HAP-1 (cell line): ENCODE results near the gene SYCP3.
"Not testable (repeated sequence)": the region's sequence is repeated elsewhere in the genome, so short reads cannot be mapped to it uniquely, and the experiment has no call there.

Experiments used
- DNase-seq, 2 experiments: peaks; one replicate each; pipeline ENCODE4 v3.0.0-alpha.2; 2016 to 2020; ENCODE audit warnings: low spot score in 2 of 2
- H3K27me3 ChIP-seq: fragments of 250-450 bp; sonication (Bioruptor Pico); 2 replicates; pipeline ENCODE4 v1.5.1; 2020; ENCODE audit warnings: low read depth, mild to moderate bottlenecking, moderate library complexity
- H3K36me3 ChIP-seq: fragments of 250-450 bp; sonication (Bioruptor Pico); replicated peaks from 2 replicates; pipeline ENCODE4 v1.5.1; 2020; ENCODE audit warnings: mild to moderate bottlenecking
- H3K4me1 ChIP-seq: fragments of 250-450 bp; sonication (Bioruptor Pico); 2 replicates; pipeline ENCODE4 v1.5.1; 2020; ENCODE audit warnings: mild to moderate bottlenecking
- H3K4me3 ChIP-seq: fragments of 250-450 bp; sonication (Bioruptor Pico); 2 replicates; pipeline ENCODE4 v1.5.1; 2020; ENCODE audit warnings: mild to moderate bottlenecking, moderate library complexity
- H3K9me3 ChIP-seq: fragments of 250-450 bp; sonication (Bioruptor Pico); 2 replicates; pipeline ENCODE4 v1.5.1; 2020; ENCODE audit warnings: mild to moderate bottlenecking, moderate library complexity
- in situ Hi-C: fragments of 300-500 bp; cut with MboI; formaldehyde crosslinking; loops from 3 replicates; pipeline ENCODE4 v1.14.3; 2020; ENCODE audit warnings: low sequenced_read_pairs, inconsistent platforms, mixed read lengths

Gene SYCP3

GRCh38 chr12:101697197-101697929, 41.9 kb downstream of the SYCP3 start, which contains the start of gene CHPT1:
CHPT1 (plus strand) TSS chr12:101697640; CDS start chr12:101697862, 222 bp downstream.
- peak within 1 kb of the TSS; percentile 73 for H3K4me3 ChIP-seq
- peak; percentile 76 to 94 for DNase-seq
- H3K36me3 ChIP-seq: no peaks in the 10 kb centered on the region
- H3K9me3 ChIP-seq: peaks cover 4% of the 10 kb centered on the region; the same call in 1 of the 2 replicates
- H3K4me1 ChIP-seq: peaks cover 32% of the 10 kb centered on the region
- in situ Hi-C loops: loop anchor here (5.0 kb wide), 1 partner anchor 35 kb away; no protein-coding TSS in a partner anchor
- H3K27me3 ChIP-seq: no peaks in the 10 kb centered on the region

GRCh38 chr12:101696251-101697196, 42.7 kb downstream of the SYCP3 start:
- no peaks in the 10 kb centered on the region for H3K36me3 ChIP-seq
- DNase-seq: peak in 1 of 2 experiments; percentile 24
- peak overlapping the region; percentile 73 for H3K4me3 ChIP-seq
- H3K27me3 ChIP-seq: no peaks in the 10 kb centered on the region
- in situ Hi-C loops: loop anchor here (5.0 kb wide), 1 partner anchor 34 kb away; no protein-coding TSS in a partner anchor
- peaks cover 23% of the 10 kb centered on the region for H3K4me1 ChIP-seq
- H3K9me3 ChIP-seq: peaks cover 4% of the 10 kb centered on the region; the same call in 1 of the 2 replicates

DNA sequence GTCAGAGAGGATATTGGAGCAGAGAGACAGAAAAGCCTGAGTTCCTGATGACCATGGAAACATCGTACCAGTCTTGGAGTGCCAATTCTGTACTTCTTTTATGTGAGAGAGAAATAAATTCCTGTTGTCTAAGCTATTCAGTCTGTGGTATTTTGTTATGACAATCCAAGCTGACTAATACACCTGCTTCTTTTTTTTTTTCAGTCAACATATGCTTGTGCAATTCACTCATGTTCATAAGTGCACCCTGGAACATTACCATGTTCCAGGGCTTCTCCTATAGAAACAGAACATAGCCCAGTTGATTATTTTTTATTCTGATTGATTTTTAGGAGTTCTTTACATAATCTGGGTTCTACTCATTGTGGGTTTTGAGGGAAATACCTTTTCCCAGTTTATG, 43.6 kb downstream of the SYCP3 start:
- Histone ChIP-seq H3K9me3 (peaks cover 4% of the 10 kb centered on the region; the same call in 1 of the 2 replicates), H3K36me3 (no peaks in the 10 kb centered on the region), H3K4me3 (no peak overlapping the region), H3K27me3 (no peaks in the 10 kb centered on the region), H3K4me1 (peaks cover 17% of the 10 kb centered on the region)
- no peak for DNase-seq
- in situ Hi-C loops: loop anchor here (5.0 kb wide), 1 partner anchor 33 kb away; no protein-coding TSS in a partner anchor

GRCh38 chr12:101694986-101695385, 44.3 kb downstream of the SYCP3 start:
- Histone ChIP-seq H3K4me1 (peaks cover 17% of the 10 kb centered on the region), H3K4me3 (no peak overlapping the region), H3K27me3 (no peaks in the 10 kb centered on the region), H3K36me3 (no peaks in the 10 kb centered on the region), H3K9me3 (peaks cover 4% of the 10 kb centered on the region; the same call in 1 of the 2 replicates)
- in situ Hi-C loops: loop anchor here (5.0 kb wide), 1 partner anchor 33 kb away; no protein-coding TSS in a partner anchor
- DNase-seq: no peak

DNA sequence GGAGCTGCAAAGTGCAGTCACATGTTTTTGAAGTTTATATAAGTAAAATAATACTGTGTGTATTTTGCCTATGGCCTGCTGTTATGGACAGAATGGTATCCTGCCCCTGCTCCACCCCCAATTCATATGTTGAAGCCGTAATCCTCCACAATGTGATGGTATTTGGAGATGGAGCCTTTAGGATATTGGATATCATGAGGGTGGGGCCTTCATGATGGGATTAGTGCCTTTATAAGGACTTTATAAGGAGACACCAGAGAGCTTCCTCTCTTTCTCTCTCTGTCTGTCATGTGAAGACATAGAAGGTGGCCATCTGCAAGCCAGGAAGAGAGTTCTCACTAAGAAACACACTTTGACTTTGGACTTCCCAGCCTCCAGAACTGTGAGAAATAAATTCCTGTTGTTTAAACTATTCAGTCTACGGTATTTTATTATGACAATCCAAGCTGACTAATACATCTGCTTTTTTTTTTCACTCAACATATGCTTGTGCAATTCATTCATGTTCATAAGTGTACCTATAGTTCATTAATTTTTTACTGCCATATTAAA, 44.9 kb downstream of the SYCP3 start:
- H3K27me3 ChIP-seq: no peaks in the 10 kb centered on the region
- in situ Hi-C loops: no loop called here

GRCh38 chr12:101691503-101692096, 47.7 kb downstream of the SYCP3 start:
- in situ Hi-C loops: no loop called here
- Histone ChIP-seq H3K9me3 (peaks cover 4% of the 10 kb centered on the region; the same call in 1 of the 2 replicates), H3K4me1 (peaks cover 11% of the 10 kb centered on the region), H3K36me3 (no peaks in the 10 kb centered on the region), H3K27me3 (no peaks in the 10 kb centered on the region), H3K4me3 (no peak overlapping the region)
- no peak for DNase-seq

More for the DNA sequence above, 44.9 kb downstream of the SYCP3 start:
- H3K4me3 ChIP-seq: no peak overlapping the region
- H3K4me1 ChIP-seq: peaks cover 17% of the 10 kb centered on the region
- DNase-seq: peak; percentile 40 to 49
- peaks cover 4% of the 10 kb centered on the region; the same call in 1 of the 2 replicates for H3K9me3 ChIP-seq
- no peaks in the 10 kb centered on the region for H3K36me3 ChIP-seq

GRCh38 chr12:101690544-101691098, 48.6 kb downstream of the SYCP3 start:
- Histone ChIP-seq H3K4me3 (no peak overlapping the region), H3K36me3 (no peaks in the 10 kb centered on the region), H3K9me3 (peaks cover 4% of the 10 kb centered on the region; the same call in 1 of the 2 replicates), H3K4me1 (peaks cover 9% of the 10 kb centered on the region), H3K27me3 (no peaks in the 10 kb centered on the region)
- in situ Hi-C loops: no loop called here
- DNase-seq: no peak

GRCh38 chr12:101686176-101686575, 53.1 kb downstream of the SYCP3 start:
- Histone ChIP-seq H3K9me3 (no peaks in the 10 kb centered on the region), H3K27me3 (no peaks in the 10 kb centered on the region), H3K36me3 (no peaks in the 10 kb centered on the region), H3K4me3 (no peak overlapping the region), H3K4me1 (peaks cover 26% of the 10 kb centered on the region)
- no peak for DNase-seq
- in situ Hi-C loops: no loop called here

DNA sequence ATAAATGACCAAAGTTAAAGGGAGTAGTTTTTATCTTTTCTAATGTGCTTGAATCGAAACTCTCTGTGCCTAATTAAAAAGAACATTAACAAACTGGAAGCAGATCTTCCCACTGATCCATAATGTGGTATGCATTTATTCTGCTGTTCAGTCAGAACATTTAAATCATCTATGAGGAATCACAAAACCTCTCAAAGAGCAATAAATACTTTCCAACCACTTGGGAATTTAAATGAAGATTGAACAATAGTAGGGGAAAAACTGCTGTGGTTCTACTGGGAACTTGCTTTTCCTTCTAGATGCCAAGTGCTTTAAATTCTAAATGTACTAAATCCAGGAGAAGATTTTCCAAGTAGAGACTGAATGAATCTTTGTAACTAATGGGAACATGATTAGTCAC, 54.2 kb downstream of the SYCP3 start:
- Histone ChIP-seq H3K4me3 (no peak overlapping the region), H3K27me3 (no peaks in the 10 kb centered on the region), H3K4me1 (peaks cover 26% of the 10 kb centered on the region), H3K9me3 (no peaks in the 10 kb centered on the region), H3K36me3 (no peaks in the 10 kb centered on the region)
- in situ Hi-C loops: no loop called here
- DNase-seq: peak in 1 of 2 experiments; percentile 62

DNA sequence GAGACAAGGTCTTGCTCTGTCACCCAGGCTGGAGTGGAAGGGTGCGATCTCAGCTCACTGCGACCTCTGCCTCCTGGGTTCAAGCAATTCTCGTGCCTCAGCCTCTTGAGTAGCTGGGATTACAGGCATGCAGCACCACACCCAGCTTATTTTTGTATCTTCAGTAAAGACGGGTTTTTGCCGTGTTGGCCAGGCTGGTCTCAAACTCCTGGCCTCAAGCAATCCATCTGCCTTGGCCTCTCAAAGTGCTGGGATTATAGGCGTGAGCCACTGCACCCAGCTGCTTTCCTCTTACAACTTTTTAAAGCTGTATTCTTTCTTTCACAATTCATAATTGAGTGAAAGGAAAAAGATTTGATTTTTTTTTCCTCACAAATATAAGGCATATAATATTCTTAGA, 57.6 kb downstream of the SYCP3 start:
- H3K27me3 ChIP-seq, DNase-seq, H3K36me3 ChIP-seq, H3K9me3 ChIP-seq, in situ Hi-C loops, H3K4me3 ChIP-seq: not testable (repeated sequence)
- H3K4me1 ChIP-seq: peaks cover 34% of the 10 kb centered on the region

DNA sequence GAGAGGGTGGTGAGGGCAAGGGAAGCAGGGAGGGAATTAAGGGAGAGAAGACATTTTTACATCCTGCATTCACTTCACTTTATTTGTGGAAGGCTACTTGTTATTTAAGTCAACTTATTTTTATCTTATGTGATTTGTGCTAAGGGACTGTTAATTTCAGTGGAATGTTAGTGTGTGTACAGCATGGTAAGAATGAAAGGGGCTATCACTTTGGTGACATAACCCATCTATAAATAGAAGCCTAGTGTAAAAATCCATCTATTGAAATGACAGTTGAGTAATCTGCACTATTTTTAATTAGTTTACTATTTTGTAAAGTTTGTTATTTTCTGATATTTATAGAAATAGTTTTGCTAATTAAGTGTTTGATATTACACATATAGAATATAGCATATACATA, 58.6 kb downstream of the SYCP3 start:
- Histone ChIP-seq H3K4me3 (no peak overlapping the region), H3K36me3 (no peaks in the 10 kb centered on the region), H3K4me1 (peaks cover 31% of the 10 kb centered on the region), H3K9me3 (no peaks in the 10 kb centered on the region), H3K27me3 (no peaks in the 10 kb centered on the region)
- DNase-seq: no peak
- in situ Hi-C loops: no loop called here

DNA sequence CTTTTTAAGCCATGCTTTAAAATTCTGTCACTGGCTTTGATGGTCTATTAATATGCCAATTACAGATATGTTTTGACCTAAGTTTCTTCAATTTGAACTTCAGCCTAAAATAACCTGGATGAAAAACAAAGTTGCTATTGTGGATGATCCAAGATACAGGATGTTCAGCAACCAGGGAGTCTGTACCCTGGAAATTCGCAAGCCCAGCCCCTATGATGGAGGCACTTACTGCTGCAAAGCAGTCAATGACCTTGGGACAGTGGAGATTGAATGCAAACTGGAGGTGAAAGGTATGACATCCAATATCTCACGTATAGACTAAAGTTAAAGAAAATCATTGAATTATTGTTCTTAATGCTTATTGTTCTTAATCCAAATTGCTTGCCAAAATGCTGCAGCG, 59.0 kb downstream of the SYCP3 start:
- Histone ChIP-seq H3K9me3 (no peaks in the 10 kb centered on the region), H3K4me3 (no peak overlapping the region), H3K36me3 (no peaks in the 10 kb centered on the region), H3K4me1 (peaks cover 26% of the 10 kb centered on the region), H3K27me3 (no peaks in the 10 kb centered on the region)
- DNase-seq: no peak
- in situ Hi-C loops: no loop called here
